ENCODE measurements around the gene FBN1.

Gene FBN1

DNA sequence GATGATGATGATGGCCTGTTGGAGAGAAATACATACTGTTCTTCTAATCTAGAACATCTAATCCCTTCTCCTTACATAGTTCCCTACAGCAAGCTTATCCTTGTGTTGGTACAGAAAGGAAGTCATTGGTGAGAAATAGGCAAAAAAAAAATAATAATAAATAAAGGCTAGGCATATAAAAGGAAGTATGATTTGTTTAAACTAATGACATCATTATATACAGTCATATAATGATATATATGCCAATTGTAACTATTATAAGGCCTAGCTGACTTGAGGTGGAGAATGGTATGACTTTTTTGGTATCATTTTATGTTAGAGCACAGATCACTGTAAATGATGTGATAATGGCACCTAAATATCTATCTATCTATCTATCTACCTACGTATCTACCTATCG, 171.8 kb downstream of the FBN1 start:
- no peaks in the 10 kb centered on the region for H3K9me3 ChIP-seq (ENCODE audit: control insufficient read depth, low read depth, low read length)
- H3K4me1 ChIP-seq (ENCODE audit: control insufficient read depth, low read depth, low read length): peaks cover 6% of the 10 kb centered on the region
- H3K9ac ChIP-seq (ENCODE audit: low read length): no peak overlapping the region
- no peak overlapping the region for H3K27ac ChIP-seq (ENCODE audit: low read length)
- no peaks in the 10 kb centered on the region for H3K36me3 ChIP-seq (ENCODE audit: control insufficient read depth, low read depth, low read length)
- H3K27me3 ChIP-seq (ENCODE audit: control insufficient read depth, insufficient read depth, low read length): no peaks in the 10 kb centered on the region
- H3K4me3 ChIP-seq (ENCODE audit: low read length): no peak overlapping the region

GRCh38 chr15:48472756-48473155, 172.8 kb downstream of the FBN1 start:
- H3K4me1 ChIP-seq (ENCODE audit: control insufficient read depth, low read depth, low read length): no peaks in the 10 kb centered on the region
- no peak overlapping the region for H3K27ac ChIP-seq (ENCODE audit: low read length)
- no peak overlapping the region for H3K4me3 ChIP-seq (ENCODE audit: low read length)
- no peaks in the 10 kb centered on the region for H3K36me3 ChIP-seq (ENCODE audit: control insufficient read depth, low read depth, low read length)
- no peak overlapping the region for H3K9ac ChIP-seq (ENCODE audit: low read length)
- no peaks in the 10 kb centered on the region for H3K9me3 ChIP-seq (ENCODE audit: control insufficient read depth, low read depth, low read length)
- no peaks in the 10 kb centered on the region for H3K27me3 ChIP-seq (ENCODE audit: control insufficient read depth, insufficient read depth, low read length)

GRCh38 chr15:48471073-48471472, 174.4 kb downstream of the FBN1 start:
- no peaks in the 10 kb centered on the region for H3K4me1 ChIP-seq (ENCODE audit: control insufficient read depth, low read depth, low read length)
- no peak overlapping the region for H3K27ac ChIP-seq (ENCODE audit: low read length)
- H3K4me3 ChIP-seq (ENCODE audit: low read length): no peak overlapping the region
- H3K9ac ChIP-seq (ENCODE audit: low read length): no peak overlapping the region
- no peaks in the 10 kb centered on the region for H3K27me3 ChIP-seq (ENCODE audit: control insufficient read depth, insufficient read depth, low read length)
- H3K9me3 ChIP-seq (ENCODE audit: control insufficient read depth, low read depth, low read length): no peaks in the 10 kb centered on the region
- no peaks in the 10 kb centered on the region for H3K36me3 ChIP-seq (ENCODE audit: control insufficient read depth, low read depth, low read length)

DNA sequence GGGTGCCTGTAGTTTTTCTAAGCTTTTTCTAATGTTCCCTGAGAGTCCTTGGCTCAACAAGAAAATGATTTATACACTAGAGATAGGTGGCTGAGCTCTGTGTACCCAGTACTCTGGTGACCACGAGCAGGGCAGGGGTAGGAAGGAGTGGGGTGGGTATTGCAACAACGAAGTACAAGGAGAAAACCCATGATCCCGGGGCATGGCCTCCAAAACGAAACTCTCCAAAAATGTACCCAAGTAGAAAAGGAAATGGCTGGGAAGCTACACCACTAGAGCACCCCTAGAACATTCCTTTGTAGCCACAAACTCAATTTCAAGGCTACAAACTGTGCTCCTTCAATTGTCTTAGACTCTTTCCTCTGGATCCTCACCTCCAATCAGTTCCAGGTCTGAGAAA, 175.4 kb downstream of the FBN1 start:
- Histone ChIP-seq H3K9ac (ENCODE audit: low read length) (no peak overlapping the region), H3K4me1 (ENCODE audit: control insufficient read depth, low read depth, low read length) (no peaks in the 10 kb centered on the region), H3K27me3 (ENCODE audit: control insufficient read depth, insufficient read depth, low read length) (no peaks in the 10 kb centered on the region), H3K4me3 (ENCODE audit: low read length) (no peak overlapping the region), H3K9me3 (ENCODE audit: control insufficient read depth, low read depth, low read length) (no peaks in the 10 kb centered on the region), H3K27ac (ENCODE audit: low read length) (no peak overlapping the region), H3K36me3 (ENCODE audit: control insufficient read depth, low read depth, low read length) (no peaks in the 10 kb centered on the region)

- Histone ChIP-seq H3K27ac (ENCODE audit: low read length) (no peak overlapping the region), H3K9ac (ENCODE audit: low read length) (no peak overlapping the region), H3K36me3 (ENCODE audit: control insufficient read depth, low read depth, low read length) (no peaks in the 10 kb centered on the region), H3K27me3 (ENCODE audit: control insufficient read depth, insufficient read depth, low read length) (no peaks in the 10 kb centered on the region), H3K9me3 (ENCODE audit: control insufficient read depth, low read depth, low read length) (no peaks in the 10 kb centered on the region), H3K4me1 (ENCODE audit: control insufficient read depth, low read depth, low read length) (no peaks in the 10 kb centered on the region), H3K4me3 (ENCODE audit: low read length) (no peak overlapping the region)
These were observed 175.8 kb downstream of the FBN1 start for GRCh38 chr15:48469681-48470080.

GRCh38 chr15:48469271-48469670, 176.2 kb downstream of the FBN1 start:
- H3K27ac ChIP-seq (ENCODE audit: low read length): no peak overlapping the region
- no peaks in the 10 kb centered on the region for H3K4me1 ChIP-seq (ENCODE audit: control insufficient read depth, low read depth, low read length)
- H3K27me3 ChIP-seq (ENCODE audit: control insufficient read depth, insufficient read depth, low read length): no peaks in the 10 kb centered on the region
- H3K36me3 ChIP-seq (ENCODE audit: control insufficient read depth, low read depth, low read length): no peaks in the 10 kb centered on the region
- H3K9me3 ChIP-seq (ENCODE audit: control insufficient read depth, low read depth, low read length): no peaks in the 10 kb centered on the region
- H3K9ac ChIP-seq (ENCODE audit: low read length): no peak overlapping the region
- no peak overlapping the region for H3K4me3 ChIP-seq (ENCODE audit: low read length)

DNA sequence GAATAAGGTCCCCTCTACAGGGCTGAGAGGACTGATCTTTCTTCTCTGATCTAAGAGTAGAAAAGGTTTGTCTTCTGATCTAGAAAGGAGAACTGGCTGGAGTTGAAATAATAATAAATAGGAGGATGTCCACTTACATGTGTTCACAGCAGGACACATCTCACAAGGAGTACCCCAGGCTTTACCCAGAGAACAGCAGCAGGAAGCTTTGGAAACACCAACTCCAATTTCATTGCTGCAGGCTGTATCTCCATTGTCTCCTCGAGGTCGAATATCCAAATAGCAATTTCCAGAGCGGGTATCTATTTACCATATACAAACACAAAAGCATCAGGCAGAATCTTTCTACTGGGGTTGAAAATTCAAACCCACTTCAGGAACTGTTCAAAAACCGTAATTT, 177.7 kb downstream of the FBN1 start:
- Histone ChIP-seq H3K36me3 (ENCODE audit: control insufficient read depth, low read depth, low read length) (no peaks in the 10 kb centered on the region), H3K9ac (ENCODE audit: low read length) (no peak overlapping the region), H3K27ac (ENCODE audit: low read length) (no peak overlapping the region), H3K9me3 (ENCODE audit: control insufficient read depth, low read depth, low read length) (no peaks in the 10 kb centered on the region), H3K4me3 (ENCODE audit: low read length) (no peak overlapping the region), H3K4me1 (ENCODE audit: control insufficient read depth, low read depth, low read length) (no peaks in the 10 kb centered on the region), H3K27me3 (ENCODE audit: control insufficient read depth, insufficient read depth, low read length) (no peaks in the 10 kb centered on the region)

GRCh38 chr15:48466820-48467219, 178.7 kb downstream of the FBN1 start:
- Histone ChIP-seq H3K27ac (ENCODE audit: low read length) (no peak overlapping the region), H3K36me3 (ENCODE audit: control insufficient read depth, low read depth, low read length) (no peaks in the 10 kb centered on the region), H3K4me3 (ENCODE audit: low read length) (no peak overlapping the region), H3K9me3 (ENCODE audit: control insufficient read depth, low read depth, low read length) (no peaks in the 10 kb centered on the region), H3K4me1 (ENCODE audit: control insufficient read depth, low read depth, low read length) (no peaks in the 10 kb centered on the region), H3K27me3 (ENCODE audit: control insufficient read depth, insufficient read depth, low read length) (no peaks in the 10 kb centered on the region), H3K9ac (ENCODE audit: low read length) (no peak overlapping the region)

DNA sequence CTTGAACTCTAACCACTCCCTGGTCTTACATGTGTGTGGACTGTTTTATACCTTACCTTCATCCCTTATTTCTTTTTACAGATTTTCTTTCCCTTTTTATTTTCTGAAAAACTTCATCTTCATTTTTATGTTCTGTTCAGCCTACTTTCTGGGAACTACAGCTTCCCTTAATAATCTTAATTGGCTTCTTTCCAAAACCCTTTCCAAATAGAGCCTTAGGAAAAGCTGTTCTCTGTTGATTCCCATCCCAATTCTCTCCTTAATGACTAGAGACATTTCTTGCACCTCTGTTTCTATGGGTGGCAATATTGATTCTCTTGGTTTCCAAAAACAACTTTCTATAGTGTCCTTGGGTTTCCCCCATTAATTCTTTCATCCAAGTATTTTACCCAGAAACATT, 179.4 kb downstream of the FBN1 start:
- no peak overlapping the region for H3K27ac ChIP-seq (ENCODE audit: low read length)
- H3K9ac ChIP-seq (ENCODE audit: low read length): no peak overlapping the region
- no peaks in the 10 kb centered on the region for H3K27me3 ChIP-seq (ENCODE audit: control insufficient read depth, insufficient read depth, low read length)
- H3K9me3 ChIP-seq (ENCODE audit: control insufficient read depth, low read depth, low read length): no peaks in the 10 kb centered on the region
- H3K4me3 ChIP-seq (ENCODE audit: low read length): no peak overlapping the region
- no peaks in the 10 kb centered on the region for H3K36me3 ChIP-seq (ENCODE audit: control insufficient read depth, low read depth, low read length)
- no peaks in the 10 kb centered on the region for H3K4me1 ChIP-seq (ENCODE audit: control insufficient read depth, low read depth, low read length)

DNA sequence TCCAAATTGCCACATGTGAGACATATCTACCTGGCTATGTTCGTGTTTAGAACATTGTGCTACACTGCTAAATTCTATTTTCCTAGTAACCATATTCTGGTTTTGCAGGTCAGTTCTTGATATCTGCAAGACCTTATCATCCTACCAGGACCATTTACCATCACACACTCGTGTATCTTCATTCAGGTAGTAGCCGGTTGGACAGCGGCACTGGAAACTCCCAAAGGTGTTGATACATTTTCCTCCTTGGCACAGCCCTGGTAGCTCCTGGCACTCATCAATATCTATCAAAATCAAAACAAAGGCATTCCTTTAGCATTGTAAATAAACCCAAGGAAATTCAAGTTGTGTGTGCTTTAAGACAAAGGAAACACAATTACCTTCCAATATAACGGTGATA, 180.1 kb downstream of the FBN1 start:
- no peak overlapping the region for H3K27ac ChIP-seq (ENCODE audit: low read length)
- no peaks in the 10 kb centered on the region for H3K36me3 ChIP-seq (ENCODE audit: control insufficient read depth, low read depth, low read length)
- H3K9ac ChIP-seq (ENCODE audit: low read length): no peak overlapping the region
- H3K27me3 ChIP-seq (ENCODE audit: control insufficient read depth, insufficient read depth, low read length): no peaks in the 10 kb centered on the region
- no peaks in the 10 kb centered on the region for H3K9me3 ChIP-seq (ENCODE audit: control insufficient read depth, low read depth, low read length)
- no peaks in the 10 kb centered on the region for H3K4me1 ChIP-seq (ENCODE audit: control insufficient read depth, low read depth, low read length)
- no peak overlapping the region for H3K4me3 ChIP-seq (ENCODE audit: low read length)

DNA sequence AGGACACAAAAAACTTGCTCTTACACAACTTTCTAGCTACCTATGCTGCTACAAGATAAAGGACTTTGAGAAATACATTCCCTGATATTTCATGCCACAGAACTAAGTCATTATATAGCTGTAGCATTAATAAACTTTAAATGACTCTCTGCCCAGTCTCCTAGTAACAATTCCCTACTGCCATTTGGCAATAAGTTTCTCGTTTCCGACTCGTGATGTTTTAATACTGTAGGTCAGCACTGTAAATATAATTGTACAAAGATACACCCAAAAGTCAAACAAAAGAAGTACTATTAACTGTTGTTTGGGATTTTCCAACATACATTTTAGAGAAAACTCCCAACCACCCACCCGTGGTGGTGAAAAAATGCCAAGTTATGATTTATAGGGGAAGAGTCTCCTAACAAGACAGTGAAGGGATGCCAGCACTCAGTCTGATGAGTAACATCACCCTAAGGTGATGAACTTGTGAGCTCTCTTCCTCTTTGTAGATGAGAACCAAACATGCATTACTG, 182.1 kb downstream of the FBN1 start:
- no peaks in the 10 kb centered on the region for H3K4me1 ChIP-seq (ENCODE audit: control insufficient read depth, low read depth, low read length)
- no peaks in the 10 kb centered on the region for H3K36me3 ChIP-seq (ENCODE audit: control insufficient read depth, low read depth, low read length)
- no peak overlapping the region for H3K4me3 ChIP-seq (ENCODE audit: low read length)
- H3K9ac ChIP-seq (ENCODE audit: low read length): no peak overlapping the region
- H3K27ac ChIP-seq (ENCODE audit: low read length): no peak overlapping the region
- H3K27me3 ChIP-seq (ENCODE audit: control insufficient read depth, insufficient read depth, low read length): no peaks in the 10 kb centered on the region
- H3K9me3 ChIP-seq (ENCODE audit: control insufficient read depth, low read depth, low read length): no peaks in the 10 kb centered on the region

DNA sequence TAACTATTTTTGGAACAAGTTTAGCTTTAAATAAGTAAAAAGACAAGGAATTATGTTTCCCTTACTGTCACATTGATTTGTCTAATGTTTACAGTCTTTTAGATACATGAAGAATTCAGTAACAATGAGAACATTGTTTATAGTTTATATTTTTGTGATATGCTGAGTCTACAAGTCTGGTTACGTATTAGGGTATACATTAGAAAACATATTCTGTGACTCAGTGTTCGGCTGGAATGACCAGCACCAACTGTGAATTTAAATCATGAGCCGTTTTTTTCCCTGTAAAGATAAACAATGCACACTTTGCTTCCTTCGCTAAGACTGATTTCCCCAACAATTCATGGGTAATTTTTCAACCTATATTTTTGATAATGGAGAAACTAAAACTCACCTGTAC, 182.8 kb downstream of the FBN1 start:
- Histone ChIP-seq H3K27ac (ENCODE audit: low read length) (no peak overlapping the region), H3K9me3 (ENCODE audit: control insufficient read depth, low read depth, low read length) (no peaks in the 10 kb centered on the region), H3K27me3 (ENCODE audit: control insufficient read depth, insufficient read depth, low read length) (no peaks in the 10 kb centered on the region), H3K4me1 (ENCODE audit: control insufficient read depth, low read depth, low read length) (no peaks in the 10 kb centered on the region), H3K4me3 (ENCODE audit: low read length) (no peak overlapping the region), H3K9ac (ENCODE audit: low read length) (no peak overlapping the region), H3K36me3 (ENCODE audit: control insufficient read depth, low read depth, low read length) (no peaks in the 10 kb centered on the region)
